B cell (primary cell): ENCODE results near the gene P4HA3. TPM values are rescaled to one million over a fixed set of nuclear protein-coding genes. Genes with fewer than 3 reads are reported as not detected.

ENCODE experiments used
- ATAC-seq: fragments of 200-7000 bp; cut with Tn5 transposase; one replicate; pipeline ENCODE4 v1.10.0; 2021; ENCODE audit warnings: low read depth, mild to moderate bottlenecking, moderate number of reproducible peaks, moderate library complexity
- CTCF ChIA-PET: fragments of 350-600 bp; sonication (Branson Sonifier 250); formaldehyde crosslinking; loops from one replicate; lab custom pipeline; 2021; ENCODE audit warnings: antibody characterized with exemption, inconsistent platforms; lab: Charles Lee
- POLR2A ChIA-PET: fragments of 350-600 bp; sonication (Branson Sonifier 250); formaldehyde crosslinking; loops from one replicate; lab custom pipeline; 2021; ENCODE audit warnings: antibody characterized with exemption; lab: Charles Lee
- DNase-seq: peaks from one replicate; pipeline ENCODE4 v3.0.0; 2013
- H2AFZ ChIP-seq: 2 replicates; pipeline ENCODE4 v1.6.1; 2012; ENCODE audit warnings: mild to moderate bottlenecking, low read depth, low read length; ENCODE audit not compliant: insufficient read depth, poor library complexity, severe bottlenecking
- H3K27ac ChIP-seq, 2 donors: 1 replicate in 1 of 2; 2 replicates in 1 of 2; pipeline ENCODE4 v1.5.1; 2012 to 2013; ENCODE audit warnings: low read length in 2 of 2, mild to moderate bottlenecking in 2 of 2, moderate library complexity in 1 of 2
- H3K27me3 ChIP-seq, 4 experiments: fragments of 200-600 bp in 1 of 4; sonication (generic) in 1 of 4; replicated peaks in 1 of 4; 1 replicate in 2 of 4; 2 replicates in 2 of 4; pipeline versions ENCODE4 v1.6.1 to v1.7.0; 2013 to 2016; ENCODE audit warnings: low read length in 3 of 4, mild to moderate bottlenecking in 2 of 4, mixed read lengths in 1 of 4, moderate library complexity in 1 of 4; ENCODE audit not compliant: insufficient read depth in 4 of 4, control insufficient read depth in 3 of 4; ENCODE audit errors: control extremely low read depth in 1 of 4
- H3K36me3 ChIP-seq, 2 experiments: replicated peaks in 1 of 2; 1 replicate in 1 of 2; 2 replicates in 1 of 2; pipeline versions ENCODE4 v1.6.1 to v1.7.1; 2013; ENCODE audit warnings: low read length in 1 of 2; ENCODE audit not compliant: insufficient read depth in 2 of 2, control insufficient read depth in 1 of 2; ENCODE audit errors: control extremely low read depth in 1 of 2, extremely low read depth in 1 of 2
- H3K4me1 ChIP-seq, 2 donors: fragments of 200-600 bp in 1 of 2; sonication (generic) in 1 of 2; 1 replicate in 1 of 2; 2 replicates in 1 of 2; pipeline versions ENCODE4 v1.5.1 to v1.6.1; 2013 to 2017; ENCODE audit warnings: low read length in 2 of 2; ENCODE audit not compliant: control insufficient read depth in 2 of 2, insufficient read depth in 2 of 2
- H3K4me2 ChIP-seq: replicated peaks from 2 replicates; pipeline ENCODE3; 2012; ENCODE audit warnings: mild to moderate bottlenecking, low read depth, low read length; ENCODE audit not compliant: poor library complexity, severe bottlenecking
- H3K4me3 ChIP-seq, 5 experiments: fragments of 200-600 bp in 1 of 5; sonication (generic) in 1 of 5; 1 replicate in 3 of 5; 2 replicates in 2 of 5; pipeline versions ENCODE4 v1.5.1 to v1.7.0; 2011 to 2016; ENCODE audit warnings: low read length in 4 of 5, mild to moderate bottlenecking in 4 of 5, low read depth in 2 of 5, control low read depth in 1 of 5, moderate library complexity in 1 of 5; ENCODE audit not compliant: insufficient read depth in 1 of 5; ENCODE audit errors: control extremely low read depth in 1 of 5, extremely low read depth in 1 of 5
- H3K79me2 ChIP-seq: fragments of 200-600 bp; sonication (generic); one replicate; pipeline ENCODE4 v1.6.0; 2016; ENCODE audit warnings: low read length; ENCODE audit not compliant: control insufficient read depth, insufficient read depth
- H3K9ac ChIP-seq: fragments of 200-600 bp; sonication (generic); 2 replicates; pipeline ENCODE4 v1.6.1; 2017; ENCODE audit warnings: mild to moderate bottlenecking, low read length, moderate library complexity
- H3K9me3 ChIP-seq, 3 donors: one replicate each; pipeline versions ENCODE4 v1.6.1 to v1.7.1; 2013; ENCODE audit warnings: low read length in 2 of 3; ENCODE audit not compliant: control insufficient read depth in 2 of 3, insufficient read depth in 1 of 3; ENCODE audit errors: control extremely low read depth in 1 of 3
- H4K20me1 ChIP-seq: 2 replicates; pipeline ENCODE4 v1.6.0; 2012; ENCODE audit warnings: mild to moderate bottlenecking, low read length; ENCODE audit not compliant: insufficient read depth, control insufficient read depth, poor library complexity, severe bottlenecking
- H3K27ac Mint-ChIP-seq: one replicate; pipeline ENCODE4 v1.8.0; 2021; ENCODE audit warnings: mixed read lengths
- H3K27me3 Mint-ChIP-seq: one replicate; pipeline ENCODE4 v1.8.0; 2021; ENCODE audit warnings: mixed read lengths
- H3K4me1 Mint-ChIP-seq: one replicate; pipeline ENCODE4 v1.8.0; 2021; ENCODE audit warnings: mixed read lengths
- H3K4me3 Mint-ChIP-seq: one replicate; pipeline ENCODE4 v1.8.0; 2021; ENCODE audit warnings: mixed read lengths
- H3K9me3 Mint-ChIP-seq: one replicate; pipeline ENCODE4 v1.8.0; 2022; ENCODE audit warnings: mixed read lengths; ENCODE audit not compliant: insufficient read depth
- EZH2 ChIP-seq: IDR thresholded peaks from 2 replicates; pipeline ENCODE4 v1.6.1; 2012; ENCODE audit warnings: borderline replicate concordance, low read depth, mild to moderate bottlenecking, moderate library complexity, low read length; ENCODE audit not compliant: insufficient read depth, poor library complexity, severe bottlenecking
- WGBS: methylation state at CpG from one replicate; pipeline ENCODE4 v1.1.5; 2013; ENCODE audit warnings: missing lambda C conversion rate; ENCODE audit not compliant: insufficient coverage; 5-methylcytosine and 5-hydroxymethylcytosine counted together
- intact Hi-C: fragments of 100-400 bp; cut with micrococcal nuclease; formaldehyde crosslinking; loops from one replicate; pipeline ENCODE4 v1.10.0; 2022
- polyA plus RNA-seq: library from polyadenylated mRNA; depleted of rRNA; stranded (reverse); fragments of >200 nt; gene quantifications from 2 replicates; pipeline ENCODE4 v1.2.3, GENCODE V29; 2012
- total RNA-seq, 2 donors: library from RNA; stranded (reverse); fragments of 120-200 nt in 1 of 2; gene quantifications; 1 replicate in 1 of 2; 2 replicates in 1 of 2; pipeline versions ENCODE4 v1.2.3 to v1.2.4, GENCODE V29; 2013 to 2022
- TF ChIP-seq, protein P1 (sequence below): fragments of 200-600 bp; IDR thresholded peaks from one replicate; pipeline ENCODE4 v1.8.0; 2022; ENCODE audit warnings: antibody characterized with exemption, mild to moderate bottlenecking

P4HA3 gene
- total and polyA plus RNA-seq, 2 donors (not counting 1 experiment from before 2014, with no cell fraction given) = not detected

DNA sequence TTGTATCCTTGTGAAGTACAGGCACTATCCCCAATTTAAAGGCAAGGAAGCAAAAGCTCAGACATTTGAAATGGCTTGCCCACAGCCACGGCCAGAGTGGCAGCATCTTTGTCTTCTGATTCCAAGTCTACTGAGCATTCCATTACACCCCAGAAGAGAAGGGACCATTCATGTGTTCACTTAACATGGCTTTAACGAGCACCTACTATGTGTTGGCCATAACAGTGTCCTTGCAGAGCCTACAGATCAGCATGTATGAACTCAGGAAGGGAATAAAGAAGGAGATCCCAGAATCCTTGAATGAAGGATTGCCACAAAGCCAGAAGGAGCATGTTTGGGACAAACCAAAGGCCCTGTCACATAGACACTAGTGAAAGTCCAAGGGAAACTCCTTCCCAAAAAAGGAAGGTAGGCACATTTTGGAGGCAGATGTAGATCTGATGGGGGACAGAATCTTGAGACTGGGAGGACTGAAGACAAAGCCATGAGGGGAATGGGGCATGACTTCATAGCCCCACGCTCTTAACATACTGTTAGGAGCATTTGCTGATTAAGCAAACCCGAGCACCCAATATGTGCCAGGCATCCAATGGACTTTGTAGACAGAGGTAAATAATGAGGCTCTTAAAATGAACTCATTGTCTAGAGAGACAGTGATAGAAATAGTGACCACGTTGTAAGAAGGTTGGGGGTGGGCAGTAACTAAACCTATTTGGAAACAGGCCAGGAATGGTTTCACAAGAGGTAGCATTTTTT, 54.9 kb downstream of the P4HA3 start:
- Histone ChIP-seq H3K79me2 (no peaks in the 10 kb centered on the region), H3K36me3 (peaks cover 0 to 9% of the 10 kb centered on the region in 2 experiments), H3K9ac (no peak overlapping the region), H3K4me1 (no peaks in the 10 kb centered on the region), H2AFZ (no peak overlapping the region), H3K9me3 (peaks cover 0 to 5% (median 0%) of the 10 kb centered on the region in 3 donors), H3K4me3 (no peak overlapping the region), H4K20me1 (no peaks in the 10 kb centered on the region), H3K27ac (no peak overlapping the region), H3K27me3 (peaks cover 0 to under 1% (median 0%) of the 10 kb centered on the region in 4 experiments), H3K4me2 (no peak overlapping the region)
- ChIA-PET POLR2A (interaction anchor here (0.6 kb wide), 1 partner anchor 244 kb away, joined by 5 read pairs; no protein-coding TSS in a partner anchor), CTCF (interaction anchor here (1.0 to 5.8 kb wide), 17 partner anchors 9 to 470 kb away, joined by 3 to 83 read pairs (median 6); no protein-coding TSS in a partner anchor)
- Mint-ChIP-seq H3K9me3 (no peaks in the 10 kb centered on the region), H3K4me3 (no peak overlapping the region), H3K4me1 (no peaks in the 10 kb centered on the region), H3K27me3 (no peaks in the 10 kb centered on the region), H3K27ac (no peak overlapping the region)
- ATAC-seq (no peak), DNase-seq (no peak)
- WGBS = 78% methylated on average over 3 of the region's 5 CpGs
- intact Hi-C loops = loop anchor here (5.0 kb wide), 1 partner anchor 316 kb away; no protein-coding TSS in a partner anchor
- TF ChIP-seq EZH2 = no peak

DNA sequence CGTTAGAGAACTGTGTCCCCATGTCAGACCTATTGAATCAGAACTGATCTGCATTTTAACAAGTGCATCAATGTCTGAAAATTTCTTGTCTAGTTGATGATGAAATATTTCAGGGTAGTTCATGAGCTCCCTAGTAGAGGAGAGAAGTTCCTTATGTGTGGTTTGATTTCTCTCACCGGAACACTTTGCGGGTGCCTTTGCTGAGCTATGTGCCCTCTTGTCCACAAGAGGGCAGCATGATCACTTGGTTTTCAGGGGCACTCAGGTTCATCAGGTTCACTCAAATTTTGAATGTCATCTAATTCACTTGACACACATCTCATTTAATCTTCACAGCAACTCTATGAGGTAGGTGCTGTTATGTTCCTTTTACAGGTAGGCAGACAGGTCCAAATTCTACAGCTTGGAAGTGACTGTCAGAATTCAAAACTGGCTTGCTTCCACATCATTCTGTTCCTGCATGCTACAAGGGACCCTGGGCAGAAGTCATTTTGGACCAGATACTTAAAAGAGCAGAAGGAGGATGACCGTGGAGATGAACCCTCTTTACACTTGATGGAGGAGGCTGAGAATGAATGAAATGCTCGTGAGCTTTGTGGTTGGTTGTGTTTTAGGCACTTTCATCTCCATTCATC, 55.6 kb downstream of the P4HA3 start:
- Histone ChIP-seq H3K79me2 (no peaks in the 10 kb centered on the region), H3K4me3 (no peak overlapping the region), H3K4me1 (no peaks in the 10 kb centered on the region), H3K9ac (no peak overlapping the region), H3K4me2 (no peak overlapping the region), H3K27ac (no peak overlapping the region), H3K9me3 (peaks cover 0 to 2% (median 0%) of the 10 kb centered on the region in 3 donors), H3K27me3 (no peaks in the 10 kb centered on the region), H4K20me1 (no peaks in the 10 kb centered on the region), H3K36me3 (peaks cover 0 to 9% of the 10 kb centered on the region in 2 experiments), H2AFZ (no peak overlapping the region)
- Mint-ChIP-seq H3K9me3 (no peaks in the 10 kb centered on the region), H3K27ac (no peak overlapping the region), H3K4me1 (no peaks in the 10 kb centered on the region), H3K4me3 (no peak overlapping the region), H3K27me3 (no peaks in the 10 kb centered on the region)
- 92% methylated on average over 2 of the region's 5 CpGs for WGBS
- intact Hi-C loops = loop anchor here (2.0 to 5.0 kb wide), 2 partner anchors 291 to 316 kb away; no protein-coding TSS in a partner anchor
- ChIA-PET POLR2A (interaction anchor here (0.6 kb wide), 2 partner anchors 244 to 261 kb away, joined by 3 to 5 read pairs; no protein-coding TSS in a partner anchor), CTCF (interaction anchor here (0.8 to 5.8 kb wide), 25 partner anchors 8 to 471 kb away, joined by 3 to 83 read pairs (median 4); partner anchors contain the start of gene POLD3)
- TF ChIP-seq, protein P1, sequence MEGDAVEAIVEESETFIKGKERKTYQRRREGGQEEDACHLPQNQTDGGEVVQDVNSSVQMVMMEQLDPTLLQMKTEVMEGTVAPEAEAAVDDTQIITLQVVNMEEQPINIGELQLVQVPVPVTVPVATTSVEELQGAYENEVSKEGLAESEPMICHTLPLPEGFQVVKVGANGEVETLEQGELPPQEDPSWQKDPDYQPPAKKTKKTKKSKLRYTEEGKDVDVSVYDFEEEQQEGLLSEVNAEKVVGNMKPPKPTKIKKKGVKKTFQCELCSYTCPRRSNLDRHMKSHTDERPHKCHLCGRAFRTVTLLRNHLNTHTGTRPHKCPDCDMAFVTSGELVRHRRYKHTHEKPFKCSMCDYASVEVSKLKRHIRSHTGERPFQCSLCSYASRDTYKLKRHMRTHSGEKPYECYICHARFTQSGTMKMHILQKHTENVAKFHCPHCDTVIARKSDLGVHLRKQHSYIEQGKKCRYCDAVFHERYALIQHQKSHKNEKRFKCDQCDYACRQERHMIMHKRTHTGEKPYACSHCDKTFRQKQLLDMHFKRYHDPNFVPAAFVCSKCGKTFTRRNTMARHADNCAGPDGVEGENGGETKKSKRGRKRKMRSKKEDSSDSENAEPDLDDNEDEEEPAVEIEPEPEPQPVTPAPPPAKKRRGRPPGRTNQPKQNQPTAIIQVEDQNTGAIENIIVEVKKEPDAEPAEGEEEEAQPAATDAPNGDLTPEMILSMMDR = peak; percentile 93
- TF ChIP-seq EZH2 = no peak
- peak; percentile 72 for DNase-seq
- peak; percentile 51 for ATAC-seq
